Esophagus muscularis mucosa (tissue), 4 donors: ENCODE data around the gene FAM177B. TPM values are rescaled to one million over a fixed set of nuclear protein-coding genes. Genes with fewer than 3 reads are reported as not detected.

Experiments
- DNase-seq: peaks from one replicate; pipeline ENCODE4 v3.0.0-alpha.2; 2017; ENCODE audit errors: extremely low spot score
- H3K27ac ChIP-seq, 4 donors: fragments of 200-600 bp; sonication (generic); replicated peaks in 1 of 4; 1 replicate in 3 of 4; 2 replicates in 1 of 4; pipeline ENCODE4 v1.5.1; 2016 to 2019; ENCODE audit warnings: mild to moderate bottlenecking in 1 of 4
- H3K27me3 ChIP-seq, 4 donors: fragments of 200-600 bp; sonication (generic); one replicate each; pipeline versions ENCODE4 v1.5.1 to v1.6.0; 2016 to 2019
- H3K36me3 ChIP-seq, 4 donors: fragments of 200-600 bp; sonication (generic); one replicate each; pipeline ENCODE4 v1.5.1; 2016 to 2019
- H3K4me1 ChIP-seq, 4 donors: fragments of 200-600 bp; sonication (generic); one replicate each; pipeline ENCODE4 v1.5.1; 2016 to 2019
- H3K4me3 ChIP-seq, 4 donors: fragments of 200-600 bp; sonication (generic); 1 replicate in 2 of 4; 2 replicates in 2 of 4; pipeline ENCODE4 v1.5.1; 2016 to 2019; ENCODE audit warnings: mild to moderate bottlenecking in 4 of 4, moderate library complexity in 1 of 4
- H3K9me3 ChIP-seq, 4 donors: fragments of 200-600 bp; sonication (generic); 1 replicate in 3 of 4; 2 replicates in 1 of 4; pipeline ENCODE4 v1.5.1; 2016 to 2019
- EP300 ChIP-seq: sonication (generic); formaldehyde crosslinking; IDR thresholded peaks from one replicate; pipeline ENCODE4 v1.6.1; 2017; ENCODE audit warnings: antibody characterized with exemption
- POLR2A ChIP-seq: fragments of 450-650 bp; IDR thresholded peaks from one replicate; pipeline ENCODE4 v1.6.1; 2017; ENCODE audit warnings: antibody characterized with exemption, moderate library complexity, mild to moderate bottlenecking, low read depth
- POLR2AphosphoS5 ChIP-seq, 2 donors: sonication (generic); formaldehyde crosslinking; IDR thresholded peaks; one replicate each; pipeline ENCODE4 v1.6.1; 2017; ENCODE audit warnings: antibody characterized with exemption in 2 of 2
- WGBS: methylation state at CpG from one replicate; pipeline ENCODE4 v1.1.5; 2018; 5-methylcytosine and 5-hydroxymethylcytosine counted together
- intact Hi-C: fragments of 100-400 bp; cut with DNase I; formaldehyde crosslinking; loops from one replicate; pipeline ENCODE4 v1.15.1; 2023
- total RNA-seq, 4 donors: library from RNA; depleted of rRNA; stranded (reverse); fragments of >200 nt; gene quantifications; one replicate each; pipeline versions ENCODE4 v1.1.0 to v1.2.1, GENCODE V29; 2016
- TF ChIP-seq, protein P1 (sequence below), 3 experiments: fragments of 200-600 bp in 2 of 3; fragments of 450-650 bp in 1 of 3; sonication (generic) in 2 of 3; IDR thresholded peaks; one replicate each; pipeline ENCODE4 v1.5.1; 2017 to 2019; ENCODE audit warnings: antibody characterized with exemption in 3 of 3, mild to moderate bottlenecking in 2 of 3, moderate library complexity in 1 of 3

The FAM177B gene
- total RNA-seq, result 1 to 10 TPM in 1 of 4 donors, under 1 TPM in 1, not detected in 2; 0.42 to 1.3 TPM

DNA sequence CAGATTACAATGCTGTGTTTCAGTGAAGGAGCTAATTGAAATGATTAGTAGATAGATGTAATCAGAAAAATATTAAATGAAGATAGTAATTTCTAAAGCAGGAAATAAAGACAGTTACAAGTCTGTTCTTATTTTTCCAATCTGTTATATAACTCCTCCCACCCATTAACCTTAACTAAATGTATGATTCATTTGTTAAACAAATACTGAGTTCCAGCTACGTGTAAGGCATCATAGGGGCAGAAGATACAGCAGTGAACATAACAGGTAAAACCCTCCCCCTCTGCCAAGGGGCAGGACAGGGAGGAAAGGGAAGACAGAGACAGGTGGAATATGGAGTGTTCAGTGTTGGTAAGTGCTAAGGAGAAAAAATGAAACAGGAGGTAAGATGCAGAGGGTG, at the start of gene FAM177B:
FAM177B (plus strand) TSS at position 231 of the 400 bp plus-strand sequence. CDS start 9,344 bp downstream, outside the sequence.
- H3K4me3 ChIP-seq, result no peak within 1 kb of the TSS
- no peak for DNase-seq
- H3K27me3 ChIP-seq, result no peaks in the 10 kb centered on the region
- H3K9me3 ChIP-seq, result no peaks in the 10 kb centered on the region
- TF ChIP-seq EP300 (no peak), POLR2A (no peak)
- H3K36me3 ChIP-seq, result peaks cover 20 to 47% (median 38%) of the 10 kb centered on the region in 4 donors
- intact Hi-C loops, result no loop called here
- peaks cover 0 to 5% (median 2%) of the 10 kb centered on the region in 4 donors for H3K4me1 ChIP-seq
- H3K27ac ChIP-seq, result no peak within 1 kb of the TSS
- WGBS, result 52% methylated on average over 1 of the region's 1 CpG

DNA sequence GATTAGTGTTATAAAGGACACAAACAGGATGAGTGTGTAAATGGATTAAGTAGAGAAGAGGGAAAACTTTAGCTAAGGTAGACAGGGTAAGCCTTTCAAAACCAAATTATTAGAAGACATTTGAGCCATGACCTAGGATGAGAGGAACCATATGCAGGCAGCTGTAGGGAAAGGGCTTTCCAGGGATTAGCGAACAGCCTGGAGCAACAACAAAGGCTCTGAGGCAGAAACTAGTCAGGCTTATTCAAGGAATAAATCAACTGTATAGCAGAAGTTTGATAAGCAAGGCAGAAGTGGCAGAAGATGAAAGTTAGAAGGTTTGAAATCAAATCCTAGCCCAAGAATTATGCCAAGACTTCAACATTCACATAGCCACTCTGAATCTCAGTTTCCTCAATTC, 46.0 kb upstream of the FAM177B start:
- Histone ChIP-seq H3K27ac (no peak overlapping the region), H3K27me3 (no peaks in the 10 kb centered on the region), H3K9me3 (no peaks in the 10 kb centered on the region), H3K36me3 (peaks cover 7 to 38% (median 28%) of the 10 kb centered on the region in 4 donors), H3K4me1 (no peaks in the 10 kb centered on the region), H3K4me3 (no peak overlapping the region)
- 100% methylated on average over 1 of the region's 1 CpG for WGBS
- TF ChIP-seq EP300, result no peak
- TF ChIP-seq POLR2A, result no peak
- no peak for TF ChIP-seq POLR2AphosphoS5 (IDR thresholded peaks at IDR 0.05)
- TF ChIP-seq, protein P1, sequence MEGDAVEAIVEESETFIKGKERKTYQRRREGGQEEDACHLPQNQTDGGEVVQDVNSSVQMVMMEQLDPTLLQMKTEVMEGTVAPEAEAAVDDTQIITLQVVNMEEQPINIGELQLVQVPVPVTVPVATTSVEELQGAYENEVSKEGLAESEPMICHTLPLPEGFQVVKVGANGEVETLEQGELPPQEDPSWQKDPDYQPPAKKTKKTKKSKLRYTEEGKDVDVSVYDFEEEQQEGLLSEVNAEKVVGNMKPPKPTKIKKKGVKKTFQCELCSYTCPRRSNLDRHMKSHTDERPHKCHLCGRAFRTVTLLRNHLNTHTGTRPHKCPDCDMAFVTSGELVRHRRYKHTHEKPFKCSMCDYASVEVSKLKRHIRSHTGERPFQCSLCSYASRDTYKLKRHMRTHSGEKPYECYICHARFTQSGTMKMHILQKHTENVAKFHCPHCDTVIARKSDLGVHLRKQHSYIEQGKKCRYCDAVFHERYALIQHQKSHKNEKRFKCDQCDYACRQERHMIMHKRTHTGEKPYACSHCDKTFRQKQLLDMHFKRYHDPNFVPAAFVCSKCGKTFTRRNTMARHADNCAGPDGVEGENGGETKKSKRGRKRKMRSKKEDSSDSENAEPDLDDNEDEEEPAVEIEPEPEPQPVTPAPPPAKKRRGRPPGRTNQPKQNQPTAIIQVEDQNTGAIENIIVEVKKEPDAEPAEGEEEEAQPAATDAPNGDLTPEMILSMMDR (IDR thresholded peaks at IDR 0.05), result no peak
- intact Hi-C loops, result no loop called here
- no peak for DNase-seq

DNA sequence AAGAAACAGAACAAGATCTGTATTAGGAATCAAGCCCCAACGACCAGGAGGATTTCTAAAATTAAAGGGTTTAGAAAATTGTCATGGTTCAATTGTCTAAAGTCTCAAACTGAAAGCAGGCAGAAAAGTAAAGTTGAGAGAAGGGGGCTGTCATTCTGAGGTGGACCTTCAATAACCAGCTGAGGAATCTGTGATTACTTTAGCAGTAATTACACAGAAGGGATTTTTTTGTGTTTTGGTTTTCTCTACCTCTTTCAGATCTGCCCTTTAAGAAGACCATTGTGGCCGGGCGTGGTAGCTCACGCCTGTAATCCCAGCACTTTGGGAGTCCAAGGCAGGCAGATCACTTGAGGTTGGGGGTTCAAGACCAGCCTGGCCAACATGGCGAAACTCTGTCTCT, 42.1 kb upstream of the FAM177B start:
- 86% methylated on average over 5 of the region's 5 CpGs for WGBS

DNA sequence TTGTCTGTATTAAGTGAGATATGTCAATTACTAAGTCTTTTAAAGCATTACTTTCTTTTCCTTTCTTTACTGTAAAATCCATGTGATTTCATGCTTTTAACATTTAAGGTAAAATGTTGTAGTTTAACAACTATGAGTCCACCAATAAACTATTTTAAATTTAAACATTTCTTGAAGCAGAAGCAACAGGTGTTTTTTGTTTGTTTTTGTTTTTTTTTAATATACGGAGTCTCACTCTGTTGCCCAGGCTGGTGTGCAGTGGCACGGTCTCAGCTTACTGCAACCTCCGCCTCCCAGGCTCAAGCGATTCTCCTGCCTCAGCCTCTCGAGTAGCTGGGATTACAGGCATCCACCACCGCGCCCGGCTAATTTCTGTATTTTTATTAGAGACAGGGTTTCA, 40.3 kb upstream of the FAM177B start:
- Histone ChIP-seq H3K36me3 (peaks cover 0 to 51% (median 14%) of the 10 kb centered on the region in 4 donors), H3K4me3 (no peak overlapping the region), H3K9me3 (no peaks in the 10 kb centered on the region), H3K4me1 (peaks cover 0 to 8% (median 0%) of the 10 kb centered on the region in 4 donors), H3K27ac (no peak overlapping the region), H3K27me3 (no peaks in the 10 kb centered on the region)
- DNase-seq, result no peak
- intact Hi-C loops, result no loop called here
- WGBS, result 98% methylated on average over 8 of the region's 8 CpGs
- TF ChIP-seq POLR2A (no peak), EP300 (no peak), POLR2AphosphoS5 (IDR thresholded peaks at IDR 0.05) (no peak)
- TF ChIP-seq, protein P1 (IDR thresholded peaks at IDR 0.05), result no peak

More for the DNA sequence above, 42.1 kb upstream of the FAM177B start:
- Histone ChIP-seq H3K4me1 (peaks cover 0 to 8% (median 0%) of the 10 kb centered on the region in 4 donors), H3K4me3 (no peak overlapping the region), H3K36me3 (peaks cover 0 to 34% (median 9%) of the 10 kb centered on the region in 4 donors), H3K9me3 (no peaks in the 10 kb centered on the region), H3K27me3 (no peaks in the 10 kb centered on the region), H3K27ac (no peak overlapping the region)
- no peak for DNase-seq
- TF ChIP-seq EP300 (no peak), POLR2AphosphoS5 (IDR thresholded peaks at IDR 0.05) (no peak), POLR2A (no peak)
- TF ChIP-seq, protein P1 (IDR thresholded peaks at IDR 0.05), result no peak
- intact Hi-C loops, result no loop called here

DNA sequence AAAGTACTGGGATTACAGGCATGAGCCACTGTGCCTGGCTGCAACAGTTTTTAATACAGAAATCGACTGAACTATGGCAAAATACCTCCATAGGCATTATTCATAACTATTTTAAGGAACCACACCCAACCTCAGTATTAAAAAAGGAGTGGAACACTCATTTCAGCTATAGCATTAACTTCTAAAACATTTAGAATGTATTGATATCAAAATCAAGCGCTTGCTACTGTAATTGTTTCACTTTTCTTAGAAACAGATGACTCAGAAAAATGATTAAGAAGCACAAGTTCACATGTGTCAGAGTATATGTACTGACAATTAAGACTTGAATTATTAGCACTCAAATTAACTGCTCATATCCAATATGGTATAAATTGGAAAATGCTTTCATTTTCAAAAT, 39.8 kb upstream of the FAM177B start:
- peaks cover 0 to 51% (median 17%) of the 10 kb centered on the region in 4 donors for H3K36me3 ChIP-seq
- WGBS, result 100% methylated on average over 2 of the region's 2 CpGs
- no peaks in the 10 kb centered on the region for H3K27me3 ChIP-seq
- H3K4me1 ChIP-seq, result peaks cover 0 to 8% (median 0%) of the 10 kb centered on the region in 4 donors
- no peak for TF ChIP-seq POLR2A
- H3K4me3 ChIP-seq, result no peak overlapping the region
- H3K9me3 ChIP-seq, result no peaks in the 10 kb centered on the region
- intact Hi-C loops, result no loop called here
- no peak for DNase-seq
- H3K27ac ChIP-seq, result peak overlapping the region in 1 of 4 donors; percentile 3

DNA sequence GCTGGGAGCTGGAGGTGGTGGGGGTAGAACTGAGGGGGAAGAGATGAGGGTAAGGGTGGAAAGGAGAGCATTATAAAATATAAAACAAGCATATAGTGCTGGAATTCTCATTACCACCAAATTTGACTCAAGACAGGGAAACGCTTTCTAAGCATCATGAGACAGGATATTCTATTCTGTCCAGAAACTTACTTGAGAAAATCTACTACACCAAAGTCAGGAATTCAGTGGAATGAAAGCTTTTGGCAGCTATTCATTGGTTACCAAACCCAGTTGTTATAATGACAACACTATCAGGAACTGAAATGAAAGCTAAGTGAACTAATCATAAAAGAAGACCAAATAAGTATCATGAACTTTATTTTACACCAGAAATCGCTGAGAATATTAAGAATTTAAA, 39.2 kb upstream of the FAM177B start:
- Histone ChIP-seq H3K27me3 (no peaks in the 10 kb centered on the region), H3K27ac (peak overlapping the region in 1 of 4 donors; percentile 3), H3K36me3 (peaks cover 0 to 51% (median 16%) of the 10 kb centered on the region in 4 donors), H3K4me3 (no peak overlapping the region), H3K9me3 (no peaks in the 10 kb centered on the region), H3K4me1 (peaks cover 0 to 8% (median 0%) of the 10 kb centered on the region in 4 donors)
- no peak for DNase-seq
- WGBS, result 78% methylated on average over 2 of the region's 2 CpGs
- no peak for TF ChIP-seq POLR2A
- TF ChIP-seq EP300, result no peak
- TF ChIP-seq POLR2AphosphoS5 (IDR thresholded peaks at IDR 0.05), result no peak
- TF ChIP-seq, protein P1 (IDR thresholded peaks at IDR 0.05), result no peak
- intact Hi-C loops, result no loop called here
